Renal cortical epithelial cell (primary cell): ENCODE results near the gene CARD14. TPM values are rescaled to one million over a fixed set of nuclear protein-coding genes. Genes with fewer than 3 reads are reported as not detected.
"Not testable (repeated sequence)": the region's sequence is repeated elsewhere in the genome, so short reads cannot be mapped to it uniquely, and the experiment has no call there.

Experiments
- DNase-seq: peaks from one replicate; pipeline ENCODE4 v3.0.0-alpha.2; 2011; ENCODE audit warnings: low read depth
- total RNA-seq: library from RNA; depleted of rRNA; stranded (reverse); fragments of >200 nt; gene quantifications from 2 replicates; pipeline ENCODE4 v1.2.3, GENCODE V29; 2014

CARD14 gene
- total RNA-seq, 1 donor from 2014 or later, result 0.05 TPM

GRCh38 chr17:80223838-80224497 is 54.1 kb downstream of the CARD14 start:
- no peak for DNase-seq

- no peak for DNase-seq
Observed at GRCh38 chr17:80224683-80225082, 54.9 kb downstream of the CARD14 start.

- DNase-seq, result no peak
Observed at GRCh38 chr17:80225230-80225629, 55.4 kb downstream of the CARD14 start.

- no peak for DNase-seq
Observed at GRCh38 chr17:80227156-80227555, 57.3 kb downstream of the CARD14 start.

GRCh38 chr17:80227666-80228065 is 57.8 kb downstream of the CARD14 start:
- DNase-seq, result no peak

GRCh38 chr17:80228477-80228876 is 58.6 kb downstream of the CARD14 start:
- DNase-seq, result no peak

- no peak for DNase-seq
Observed at GRCh38 chr17:80229011-80229410, 59.2 kb downstream of the CARD14 start.

GRCh38 chr17:80232438-80232837 is 62.6 kb downstream of the CARD14 start:
- DNase-seq, result no peak

GRCh38 chr17:80233202-80233601 is 63.4 kb downstream of the CARD14 start:
- DNase-seq, result no peak

GRCh38 chr17:80236911-80237310 is 67.1 kb downstream of the CARD14 start:
- no peak for DNase-seq

GRCh38 chr17:80237386-80237785 is 67.6 kb downstream of the CARD14 start:
- no peak for DNase-seq

GRCh38 chr17:80242505-80242904 is 72.7 kb downstream of the CARD14 start:
- no peak for DNase-seq

- no peak for DNase-seq
Observed at GRCh38 chr17:80243526-80244433, 74.0 kb downstream of the CARD14 start.

GRCh38 chr17:80244448-80244847 is 74.6 kb downstream of the CARD14 start:
- DNase-seq, result not testable (repeated sequence)

- no peak for DNase-seq
Observed at GRCh38 chr17:80244871-80245509, 75.2 kb downstream of the CARD14 start.

- no peak for DNase-seq
Observed at GRCh38 chr17:80245566-80246265, 75.9 kb downstream of the CARD14 start.

- no peak for DNase-seq
Observed at GRCh38 chr17:80246266-80246681, 76.4 kb downstream of the CARD14 start.

- no peak for DNase-seq
Observed at GRCh38 chr17:80246726-80247125, 76.9 kb downstream of the CARD14 start.

GRCh38 chr17:80247561-80247960 is 77.7 kb downstream of the CARD14 start:
- no peak for DNase-seq

- DNase-seq, result no peak
Observed at GRCh38 chr17:80248001-80248893, 78.4 kb downstream of the CARD14 start.
